T-helper 1 cell treated with Interleukin-12 subunit alpha and Interleukin-12 subunit beta and Interleukin-4 antibody, amounts not matched to agents 30 μg/mL and 1 μg/mL, for 36 hours (primary cell): ENCODE results near the gene SPACA7.
"Not testable (repeated sequence)": the region's sequence is repeated elsewhere in the genome, so short reads cannot be mapped to it uniquely, and the experiment has no call there.

Source experiments
- H3K27ac Mint-ChIP-seq: one replicate; pipeline ENCODE4 v1.8.0; 2021; ENCODE audit warnings: mild to moderate bottlenecking, mixed read lengths
- H3K27me3 Mint-ChIP-seq: one replicate; pipeline ENCODE4 v1.8.0; 2021; ENCODE audit warnings: low read depth, mixed read lengths
- H3K36me3 Mint-ChIP-seq: one replicate; pipeline ENCODE4 v1.8.0; 2021; ENCODE audit warnings: low read depth, mixed read lengths
- H3K4me1 Mint-ChIP-seq: one replicate; pipeline ENCODE4 v1.8.0; 2021; ENCODE audit warnings: low read depth, mixed read lengths
- H3K4me3 Mint-ChIP-seq: one replicate; pipeline ENCODE4 v1.8.0; 2021; ENCODE audit warnings: mild to moderate bottlenecking, moderate library complexity, mixed read lengths
- H3K9me3 Mint-ChIP-seq: one replicate; pipeline ENCODE4 v1.8.0; 2021; ENCODE audit warnings: mixed read lengths

SPACA7 gene

GRCh38 chr13:112428704-112429103 lies 52.5 kb downstream of the SPACA7 start:
- no peaks in the 10 kb centered on the region for H3K36me3 Mint-ChIP-seq
- no peaks in the 10 kb centered on the region for H3K27me3 Mint-ChIP-seq
- H3K27ac Mint-ChIP-seq = no peak overlapping the region
- peaks cover 14% of the 10 kb centered on the region for H3K9me3 Mint-ChIP-seq
- no peaks in the 10 kb centered on the region for H3K4me1 Mint-ChIP-seq
- no peak overlapping the region for H3K4me3 Mint-ChIP-seq

GRCh38 chr13:112431734-112432133 lies 55.6 kb downstream of the SPACA7 start:
- H3K9me3 Mint-ChIP-seq = peaks cover 13% of the 10 kb centered on the region
- no peak overlapping the region for H3K27ac Mint-ChIP-seq
- no peak overlapping the region for H3K4me3 Mint-ChIP-seq
- no peaks in the 10 kb centered on the region for H3K4me1 Mint-ChIP-seq
- no peaks in the 10 kb centered on the region for H3K27me3 Mint-ChIP-seq
- no peaks in the 10 kb centered on the region for H3K36me3 Mint-ChIP-seq

GRCh38 chr13:112432734-112433133 lies 56.6 kb downstream of the SPACA7 start:
- H3K27ac Mint-ChIP-seq, H3K27me3 Mint-ChIP-seq, H3K4me1 Mint-ChIP-seq, H3K36me3 Mint-ChIP-seq, H3K4me3 Mint-ChIP-seq: not testable (repeated sequence)
- peaks cover 13% of the 10 kb centered on the region for H3K9me3 Mint-ChIP-seq

- not testable (repeated sequence) for H3K27me3 Mint-ChIP-seq, H3K4me1 Mint-ChIP-seq, H3K36me3 Mint-ChIP-seq, H3K27ac Mint-ChIP-seq, H3K4me3 Mint-ChIP-seq
- H3K9me3 Mint-ChIP-seq = peaks cover 19% of the 10 kb centered on the region
Measured at GRCh38 chr13:112433517-112433916, 57.4 kb downstream of the SPACA7 start.

- no peak overlapping the region for H3K27ac Mint-ChIP-seq
- no peak overlapping the region for H3K4me3 Mint-ChIP-seq
- no peaks in the 10 kb centered on the region for H3K4me1 Mint-ChIP-seq
- no peaks in the 10 kb centered on the region for H3K36me3 Mint-ChIP-seq
- peaks cover 16% of the 10 kb centered on the region for H3K9me3 Mint-ChIP-seq
- H3K27me3 Mint-ChIP-seq = no peaks in the 10 kb centered on the region
Measured at GRCh38 chr13:112434032-112434431, 57.9 kb downstream of the SPACA7 start.

- Mint-ChIP-seq H3K9me3 (peaks cover 10% of the 10 kb centered on the region), H3K27ac (no peak overlapping the region), H3K4me1 (no peaks in the 10 kb centered on the region), H3K4me3 (no peak overlapping the region), H3K27me3 (no peaks in the 10 kb centered on the region), H3K36me3 (no peaks in the 10 kb centered on the region)
Measured at GRCh38 chr13:112434937-112435523, 58.9 kb downstream of the SPACA7 start.

GRCh38 chr13:112435973-112436372 lies 59.8 kb downstream of the SPACA7 start:
- H3K4me1 Mint-ChIP-seq = no peaks in the 10 kb centered on the region
- no peaks in the 10 kb centered on the region for H3K27me3 Mint-ChIP-seq
- peaks cover 7% of the 10 kb centered on the region for H3K9me3 Mint-ChIP-seq
- H3K27ac Mint-ChIP-seq = no peak overlapping the region
- no peaks in the 10 kb centered on the region for H3K36me3 Mint-ChIP-seq
- no peak overlapping the region for H3K4me3 Mint-ChIP-seq

GRCh38 chr13:112438094-112438493 lies 61.9 kb downstream of the SPACA7 start:
- H3K4me1 Mint-ChIP-seq = no peaks in the 10 kb centered on the region
- no peak overlapping the region for H3K4me3 Mint-ChIP-seq
- no peaks in the 10 kb centered on the region for H3K36me3 Mint-ChIP-seq
- H3K27ac Mint-ChIP-seq = no peak overlapping the region
- H3K9me3 Mint-ChIP-seq = peaks cover 7% of the 10 kb centered on the region
- H3K27me3 Mint-ChIP-seq = peaks cover 1% of the 10 kb centered on the region

GRCh38 chr13:112438515-112438914 lies 62.4 kb downstream of the SPACA7 start:
- H3K27ac Mint-ChIP-seq = no peak overlapping the region
- H3K4me1 Mint-ChIP-seq = no peaks in the 10 kb centered on the region
- H3K36me3 Mint-ChIP-seq = no peaks in the 10 kb centered on the region
- peaks cover 7% of the 10 kb centered on the region for H3K9me3 Mint-ChIP-seq
- no peak overlapping the region for H3K4me3 Mint-ChIP-seq
- H3K27me3 Mint-ChIP-seq = peaks cover 5% of the 10 kb centered on the region

GRCh38 chr13:112441226-112441625 lies 65.1 kb downstream of the SPACA7 start:
- H3K27me3 Mint-ChIP-seq = peaks cover 8% of the 10 kb centered on the region
- no peaks in the 10 kb centered on the region for H3K4me1 Mint-ChIP-seq
- H3K4me3 Mint-ChIP-seq = no peak overlapping the region
- no peaks in the 10 kb centered on the region for H3K36me3 Mint-ChIP-seq
- H3K27ac Mint-ChIP-seq = no peak overlapping the region
- peaks cover 7% of the 10 kb centered on the region for H3K9me3 Mint-ChIP-seq

GRCh38 chr13:112441779-112442310 lies 65.7 kb downstream of the SPACA7 start:
- H3K4me1 Mint-ChIP-seq = no peaks in the 10 kb centered on the region
- no peak overlapping the region for H3K27ac Mint-ChIP-seq
- peaks cover 7% of the 10 kb centered on the region for H3K9me3 Mint-ChIP-seq
- no peak overlapping the region for H3K4me3 Mint-ChIP-seq
- no peaks in the 10 kb centered on the region for H3K36me3 Mint-ChIP-seq
- H3K27me3 Mint-ChIP-seq = peaks cover 8% of the 10 kb centered on the region

- no peak overlapping the region for H3K4me3 Mint-ChIP-seq
- H3K27ac Mint-ChIP-seq = no peak overlapping the region
- H3K27me3 Mint-ChIP-seq = peaks cover 8% of the 10 kb centered on the region
- H3K4me1 Mint-ChIP-seq = no peaks in the 10 kb centered on the region
- H3K9me3 Mint-ChIP-seq = peaks cover 7% of the 10 kb centered on the region
- H3K36me3 Mint-ChIP-seq = no peaks in the 10 kb centered on the region
Measured at GRCh38 chr13:112442483-112443090, 66.4 kb downstream of the SPACA7 start.

GRCh38 chr13:112443191-112443994 lies 67.2 kb downstream of the SPACA7 start:
- H3K4me1 Mint-ChIP-seq = no peaks in the 10 kb centered on the region
- H3K36me3 Mint-ChIP-seq = no peaks in the 10 kb centered on the region
- H3K4me3 Mint-ChIP-seq = no peak overlapping the region
- H3K27me3 Mint-ChIP-seq = peaks cover 8% of the 10 kb centered on the region
- H3K27ac Mint-ChIP-seq = no peak overlapping the region
- H3K9me3 Mint-ChIP-seq = peaks cover 2% of the 10 kb centered on the region

GRCh38 chr13:112443995-112444311 lies 67.8 kb downstream of the SPACA7 start:
- Mint-ChIP-seq H3K9me3 (no peaks in the 10 kb centered on the region), H3K27ac (no peak overlapping the region), H3K4me1 (no peaks in the 10 kb centered on the region), H3K27me3 (peaks cover 8% of the 10 kb centered on the region), H3K36me3 (no peaks in the 10 kb centered on the region), H3K4me3 (no peak overlapping the region)
